Measurements from ENCODE around the gene MRPL20. TPM values are rescaled to one million over a fixed set of nuclear protein-coding genes. Genes with fewer than 3 reads are reported as not detected.

The MRPL20 gene
- total RNA-seq, 2 experiments from 2014 or later: 103 to 107 TPM

DNA sequence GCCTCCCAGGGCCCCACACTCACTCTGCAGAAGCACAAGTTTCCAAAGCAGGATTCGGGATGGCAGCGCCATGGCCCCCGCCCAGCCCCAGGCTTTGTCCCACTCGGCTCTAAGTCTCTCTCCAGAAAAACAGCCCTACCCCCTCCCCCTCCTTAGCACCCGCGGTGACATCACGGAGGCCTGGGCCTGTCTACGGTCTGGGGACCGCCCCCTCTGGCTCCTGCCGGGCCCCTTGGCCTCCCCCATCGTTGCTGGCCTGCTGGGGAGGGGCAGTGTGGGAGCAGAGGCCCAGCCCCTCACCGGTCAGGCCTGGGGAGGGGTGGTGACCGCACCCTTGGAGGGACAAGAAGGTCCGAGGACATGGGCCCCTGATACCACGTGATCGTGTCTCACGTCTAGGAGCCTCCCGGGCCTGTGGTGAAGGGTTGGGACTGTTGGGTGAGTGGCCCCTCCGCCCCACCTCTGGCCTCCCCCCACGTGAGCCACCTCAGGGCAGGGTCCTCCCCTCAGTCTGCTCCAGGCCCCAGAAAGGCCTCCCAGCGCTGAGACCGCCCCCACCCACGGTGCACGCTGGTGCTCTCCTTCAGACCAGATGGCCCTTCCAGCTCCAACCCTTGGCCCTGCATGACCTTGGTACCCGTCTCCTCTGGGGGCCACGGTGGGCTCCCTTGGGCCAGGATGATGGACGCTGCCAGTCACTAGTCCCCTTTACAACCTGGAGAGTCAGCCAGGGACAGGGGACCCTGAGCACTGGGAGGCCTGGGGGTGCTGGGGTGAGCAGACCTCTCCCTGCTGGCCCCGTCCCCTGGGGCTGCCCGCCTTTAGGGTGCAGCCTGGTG, 48.4 kb downstream of the MRPL20 start, which contains the start of gene MXRA8:
TSS of gene MXRA8 (minus strand) at position 123 of the 839 bp plus-strand sequence. CDS start at position 72, 51 bp downstream.
- no peaks in the 10 kb centered on the region for H3K9me3 Mint-ChIP-seq
- H3K4me3 Mint-ChIP-seq: no peak within 1 kb of the TSS
- peaks cover 9% of the 10 kb centered on the region for H3K27me3 Mint-ChIP-seq (ENCODE audit: low read depth)
- DNase-seq: no peak
- CTCF ChIA-PET: no interaction called here
- H3K4me1 Mint-ChIP-seq (ENCODE audit: low read depth): peaks cover 17% of the 10 kb centered on the region
- no peak within 1 kb of the TSS for H3K27ac Mint-ChIP-seq
- intact Hi-C loops (cut with micrococcal nuclease): no loop called here
- no peaks in the 10 kb centered on the region for H3K36me3 Mint-ChIP-seq (ENCODE audit: low read depth)

DNA sequence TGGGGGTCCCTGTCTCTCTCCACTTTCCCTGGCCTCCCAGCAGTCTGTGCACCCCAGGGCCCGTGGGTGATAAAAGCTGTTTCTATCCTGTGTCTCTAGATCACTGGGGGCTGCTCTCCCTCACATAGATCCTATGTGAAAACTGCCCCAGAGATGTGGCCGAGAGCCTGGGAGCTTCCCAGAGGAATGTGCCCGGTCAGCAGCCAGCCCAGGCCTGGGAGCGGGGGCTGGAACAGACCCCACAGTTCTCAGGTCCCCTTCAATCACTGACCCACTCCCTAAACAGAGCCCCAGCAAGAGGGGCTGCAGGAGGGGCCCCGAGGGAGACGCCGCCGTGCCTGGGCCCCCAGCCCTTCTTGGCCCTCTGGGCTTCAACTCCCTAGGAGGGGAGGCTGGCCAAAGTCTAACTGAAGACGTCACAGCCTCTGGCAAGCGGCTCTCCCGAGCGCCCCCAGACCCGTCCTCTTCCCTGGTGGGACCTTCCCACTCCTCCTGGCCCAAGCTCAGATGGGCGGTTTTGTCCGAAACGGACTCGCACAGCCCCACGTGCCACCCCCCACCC, 49.1 kb downstream of the MRPL20 start:
- Mint-ChIP-seq H3K27me3 (ENCODE audit: low read depth) (peaks cover 10% of the 10 kb centered on the region), H3K36me3 (ENCODE audit: low read depth) (no peaks in the 10 kb centered on the region), H3K27ac (no peak overlapping the region), H3K4me3 (no peak overlapping the region), H3K4me1 (ENCODE audit: low read depth) (peaks cover 17% of the 10 kb centered on the region), H3K9me3 (no peaks in the 10 kb centered on the region)
- no peak for DNase-seq
- intact Hi-C loops (cut with micrococcal nuclease): no loop called here
- CTCF ChIA-PET: no interaction called here

DNA sequence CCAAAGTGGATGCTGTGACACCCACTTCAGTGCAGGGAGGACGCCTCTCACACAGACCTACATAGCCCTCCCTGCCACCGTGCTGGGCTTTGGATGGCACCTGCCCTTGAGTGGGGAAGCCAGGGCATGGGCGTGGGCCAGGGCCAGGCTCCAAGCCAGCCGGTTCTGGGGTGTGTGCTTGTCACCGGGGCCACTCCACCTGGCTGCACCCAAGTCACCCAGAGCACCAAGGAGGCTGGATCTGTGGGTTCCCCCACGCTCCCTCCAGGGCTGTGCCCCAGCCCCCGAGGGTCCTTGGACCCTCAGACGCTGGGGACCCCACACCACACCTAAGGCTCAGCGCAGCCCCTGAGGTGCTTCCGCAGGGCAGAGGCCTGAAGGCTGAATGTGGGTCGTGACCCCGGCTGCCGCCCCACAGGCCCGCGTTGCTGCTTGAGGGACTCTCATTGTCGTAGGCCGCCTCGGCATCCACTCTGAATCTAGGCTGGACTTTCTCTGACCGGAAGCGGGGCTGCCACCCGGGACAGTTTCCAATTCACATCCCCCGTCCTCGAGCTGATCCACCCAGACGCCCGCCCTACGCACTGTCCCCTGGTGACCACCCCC, 50.2 kb downstream of the MRPL20 start:
- H3K27me3 Mint-ChIP-seq (ENCODE audit: low read depth): peaks cover 14% of the 10 kb centered on the region
- intact Hi-C loops (cut with micrococcal nuclease): no loop called here
- peaks cover 19% of the 10 kb centered on the region for H3K4me1 Mint-ChIP-seq (ENCODE audit: low read depth)
- no peak for DNase-seq
- no peak overlapping the region for H3K27ac Mint-ChIP-seq
- CTCF ChIA-PET: no interaction called here
- H3K36me3 Mint-ChIP-seq (ENCODE audit: low read depth): no peaks in the 10 kb centered on the region
- H3K4me3 Mint-ChIP-seq: no peak overlapping the region
- H3K9me3 Mint-ChIP-seq: no peaks in the 10 kb centered on the region

DNA sequence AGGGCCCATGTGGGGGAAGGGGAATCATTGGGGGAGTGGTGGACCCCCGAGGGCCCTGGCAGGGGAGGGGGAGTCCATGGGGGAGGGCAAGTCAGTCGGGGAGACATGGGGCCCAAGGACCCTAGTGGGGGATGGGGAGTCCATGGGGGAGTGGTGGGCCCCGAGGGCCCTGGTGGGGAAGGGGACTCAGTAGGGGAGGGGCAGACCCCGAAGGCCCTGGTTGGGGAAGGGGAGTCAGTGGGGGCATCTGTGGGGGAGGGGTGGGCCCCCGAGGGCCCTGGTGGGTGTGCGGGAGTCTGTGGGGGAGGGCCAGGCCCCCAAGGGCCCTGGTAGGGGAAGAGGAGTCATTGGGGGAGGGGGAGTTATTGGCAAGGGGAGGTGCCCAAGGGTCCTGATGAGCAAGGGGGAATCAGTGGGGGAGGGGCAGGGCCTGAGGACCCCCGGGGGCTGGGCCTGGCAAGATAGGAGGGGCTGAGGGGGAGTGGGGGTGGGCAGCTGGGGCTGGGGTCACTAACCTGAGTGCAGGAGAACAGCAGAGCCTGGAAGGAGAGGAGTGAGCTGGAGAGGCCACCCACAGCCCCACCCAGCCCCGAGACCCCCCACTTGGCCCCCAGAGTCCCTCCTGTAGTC, 50.8 kb downstream of the MRPL20 start:
- no peak overlapping the region for H3K27ac Mint-ChIP-seq

DNA sequence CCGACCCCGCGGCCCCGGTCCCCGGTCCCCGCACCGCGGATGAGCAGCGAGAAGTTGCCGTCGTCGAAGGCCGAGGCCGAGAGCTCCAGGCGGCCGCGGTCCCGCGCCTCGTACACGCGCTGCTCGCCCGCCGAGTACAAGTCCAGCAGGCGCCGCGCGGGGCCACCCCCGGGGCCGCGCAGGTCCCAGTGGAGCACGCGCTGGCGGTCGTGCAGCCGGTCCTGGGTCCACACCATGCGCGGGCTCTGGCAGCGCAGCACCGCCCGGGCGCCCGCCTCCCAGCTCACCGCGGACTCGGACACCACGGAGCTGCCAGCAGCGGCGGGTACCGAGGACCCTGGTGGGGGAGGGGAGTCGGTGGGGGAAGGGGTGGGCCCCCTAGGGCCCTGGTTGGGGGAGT, 51.7 kb downstream of the MRPL20 start:
- DNase-seq: no peak
- Mint-ChIP-seq H3K9me3 (no peaks in the 10 kb centered on the region), H3K4me1 (ENCODE audit: low read depth) (peaks cover 19% of the 10 kb centered on the region), H3K27ac (no peak overlapping the region), H3K4me3 (no peak overlapping the region), H3K36me3 (ENCODE audit: low read depth) (no peaks in the 10 kb centered on the region), H3K27me3 (ENCODE audit: low read depth) (peaks cover 12% of the 10 kb centered on the region)
- CTCF ChIA-PET: no interaction called here
- intact Hi-C loops (cut with micrococcal nuclease): no loop called here

More for the DNA sequence above, 50.8 kb downstream of the MRPL20 start:
- Mint-ChIP-seq H3K9me3 (no peaks in the 10 kb centered on the region), H3K36me3 (ENCODE audit: low read depth) (no peaks in the 10 kb centered on the region), H3K27me3 (ENCODE audit: low read depth) (peaks cover 14% of the 10 kb centered on the region), H3K4me1 (ENCODE audit: low read depth) (peaks cover 19% of the 10 kb centered on the region), H3K4me3 (no peak overlapping the region)
- no peak for DNase-seq
- CTCF ChIA-PET: no interaction called here
- intact Hi-C loops (cut with micrococcal nuclease): no loop called here

DNA sequence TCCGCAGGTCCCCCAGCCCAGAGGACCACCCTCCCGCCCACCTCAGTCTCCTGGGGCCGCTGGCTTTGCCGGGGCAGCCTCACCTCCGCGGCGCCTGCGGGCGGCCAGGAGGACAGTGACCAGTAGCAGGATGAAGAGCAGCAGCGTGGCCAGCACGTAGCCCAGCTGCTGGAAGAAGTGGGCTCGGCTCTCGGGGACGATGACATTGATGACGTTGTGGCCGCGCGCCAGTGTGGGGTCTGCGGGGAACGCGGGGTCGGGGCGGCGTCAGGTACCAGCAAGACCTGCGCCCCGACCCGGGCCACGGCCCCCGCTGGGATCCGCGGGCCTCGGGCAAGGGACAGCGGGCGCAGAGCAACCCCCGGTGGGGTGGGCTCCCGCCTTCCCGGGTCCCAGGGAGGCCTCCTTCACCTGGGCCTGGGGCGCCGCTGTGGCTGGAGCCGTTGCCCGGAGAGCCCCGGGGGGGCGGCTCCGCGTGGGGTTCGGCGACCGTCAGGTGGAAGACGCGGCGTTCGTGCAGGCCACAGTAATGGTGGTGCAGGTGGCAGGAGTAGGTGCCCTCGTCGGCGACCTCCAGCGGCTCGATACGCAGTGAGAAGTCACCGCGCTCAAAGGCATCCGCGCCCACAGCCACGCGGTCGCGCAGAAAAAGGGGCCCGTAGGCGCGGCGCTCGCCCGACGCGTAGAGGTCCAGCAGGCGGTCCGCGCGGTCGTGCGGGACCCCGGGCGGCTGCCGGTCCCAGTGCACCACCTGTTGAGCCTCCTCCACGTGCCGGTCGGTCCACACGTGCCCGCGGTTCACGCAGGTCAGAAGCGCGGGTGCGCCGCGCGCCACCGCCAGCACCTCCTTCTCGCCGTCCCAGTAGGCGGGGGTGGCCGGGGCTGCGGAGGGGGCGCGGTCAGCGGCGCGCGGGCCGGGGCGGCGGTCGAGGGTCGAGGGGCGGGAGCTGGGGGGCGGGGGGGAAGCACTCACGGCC, 52.5 kb downstream of the MRPL20 start:
- no peak overlapping the region for H3K27ac Mint-ChIP-seq
- no peak overlapping the region for H3K4me3 Mint-ChIP-seq
- no peaks in the 10 kb centered on the region for H3K36me3 Mint-ChIP-seq (ENCODE audit: low read depth)
- CTCF ChIA-PET: interaction anchor here (1.5 kb wide), 1 partner anchor 17 kb away, joined by 6 read pairs; no protein-coding TSS in a partner anchor
- intact Hi-C loops (cut with micrococcal nuclease): no loop called here
- H3K9me3 Mint-ChIP-seq: no peaks in the 10 kb centered on the region
- peaks cover 12% of the 10 kb centered on the region for H3K27me3 Mint-ChIP-seq (ENCODE audit: low read depth)
- H3K4me1 Mint-ChIP-seq (ENCODE audit: low read depth): peaks cover 19% of the 10 kb centered on the region
- no peak for DNase-seq

DNA sequence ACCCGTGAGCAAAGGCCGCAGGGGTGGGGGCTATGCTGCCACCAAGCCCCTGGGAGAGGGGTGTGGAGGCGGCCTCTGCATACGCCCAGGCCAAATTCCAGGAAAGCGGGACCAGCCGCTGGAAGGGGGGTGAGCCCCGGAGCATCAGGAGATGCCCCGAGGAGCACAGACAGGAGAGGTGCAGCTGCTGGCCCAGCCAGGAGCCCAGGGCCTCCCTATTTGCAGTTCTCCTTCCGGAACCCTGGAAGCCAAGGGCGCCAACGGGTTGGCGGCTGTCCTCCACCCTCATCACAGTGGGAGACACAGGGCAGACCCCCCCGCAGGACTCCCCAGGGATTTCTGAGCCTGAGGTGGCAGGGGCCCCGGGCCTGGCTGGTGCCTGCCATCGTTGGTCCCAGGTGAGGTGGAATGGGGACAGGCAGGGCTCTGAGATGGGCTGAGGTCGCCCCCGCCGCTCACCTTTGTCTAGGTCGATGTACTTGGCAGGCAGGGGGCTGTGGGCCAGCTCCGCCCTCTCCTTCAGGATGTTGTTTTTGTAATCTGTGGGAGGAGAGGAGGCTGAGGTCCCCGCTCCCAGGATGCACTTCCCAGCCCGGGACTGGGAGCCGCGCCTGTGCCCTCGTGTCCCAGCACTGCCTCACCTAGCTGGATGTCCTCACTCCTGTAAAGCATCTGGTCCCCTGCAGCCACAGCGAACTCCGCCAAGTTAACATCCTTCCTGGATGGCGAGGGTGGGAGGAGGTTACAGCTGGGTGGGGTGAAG, 53.5 kb downstream of the MRPL20 start:
- intact Hi-C loops (cut with micrococcal nuclease): no loop called here
- Mint-ChIP-seq H3K36me3 (ENCODE audit: low read depth) (no peaks in the 10 kb centered on the region), H3K4me3 (no peak overlapping the region), H3K9me3 (no peaks in the 10 kb centered on the region), H3K27me3 (ENCODE audit: low read depth) (peaks cover 12% of the 10 kb centered on the region), H3K27ac (no peak overlapping the region), H3K4me1 (ENCODE audit: low read depth) (peaks cover 10% of the 10 kb centered on the region)
- no peak for DNase-seq
- CTCF ChIA-PET: interaction anchor here (1.5 kb wide), 1 partner anchor 18 kb away, joined by 6 read pairs; no protein-coding TSS in a partner anchor

DNA sequence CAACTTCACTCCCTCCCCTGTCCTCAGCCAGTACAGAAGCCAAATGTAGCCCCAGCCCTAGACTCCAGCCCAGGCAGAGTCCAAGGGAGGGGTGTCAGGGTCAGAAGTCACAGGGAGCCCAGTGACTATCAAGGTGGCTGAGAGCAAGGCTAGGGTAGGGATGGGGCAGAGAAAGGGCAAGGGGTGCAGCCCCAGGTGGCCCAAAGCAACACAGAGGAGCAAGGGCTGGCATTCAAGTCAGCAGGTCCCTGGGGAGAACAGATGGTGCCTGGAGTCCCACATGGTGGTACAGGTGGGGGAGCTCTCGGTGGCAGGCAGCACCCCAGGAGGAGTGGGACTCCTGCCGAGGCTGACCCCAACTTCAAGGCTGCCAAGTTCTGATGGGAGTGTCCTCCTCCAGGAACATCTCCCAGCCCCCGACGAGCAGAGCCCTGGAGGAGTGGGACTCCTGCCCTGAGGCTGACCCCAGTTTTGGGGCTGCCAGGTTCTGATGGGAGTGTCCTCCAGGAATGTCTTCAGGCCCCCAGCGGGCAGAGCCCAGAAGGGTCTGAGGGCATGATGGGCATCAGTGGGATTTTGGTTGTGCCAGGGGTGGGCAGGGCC, 54.2 kb downstream of the MRPL20 start:
- Mint-ChIP-seq H3K36me3 (ENCODE audit: low read depth) (no peaks in the 10 kb centered on the region), H3K4me3 (peak overlapping the region; percentile 30)
- CTCF ChIA-PET: interaction anchor here (1.5 to 1.6 kb wide), 2 partner anchors 18 to 19 kb away, joined by 6 to 11 read pairs; no protein-coding TSS in a partner anchor

More for the DNA sequence above, 54.2 kb downstream of the MRPL20 start:
- intact Hi-C loops (cut with micrococcal nuclease): no loop called here
- H3K9me3 Mint-ChIP-seq: no peaks in the 10 kb centered on the region
- peaks cover 6% of the 10 kb centered on the region for H3K4me1 Mint-ChIP-seq (ENCODE audit: low read depth)
- peaks cover 12% of the 10 kb centered on the region for H3K27me3 Mint-ChIP-seq (ENCODE audit: low read depth)
- H3K27ac Mint-ChIP-seq: no peak overlapping the region
- no peak for DNase-seq
